ENCODE results near the gene MYZAP.

MYZAP gene

DNA sequence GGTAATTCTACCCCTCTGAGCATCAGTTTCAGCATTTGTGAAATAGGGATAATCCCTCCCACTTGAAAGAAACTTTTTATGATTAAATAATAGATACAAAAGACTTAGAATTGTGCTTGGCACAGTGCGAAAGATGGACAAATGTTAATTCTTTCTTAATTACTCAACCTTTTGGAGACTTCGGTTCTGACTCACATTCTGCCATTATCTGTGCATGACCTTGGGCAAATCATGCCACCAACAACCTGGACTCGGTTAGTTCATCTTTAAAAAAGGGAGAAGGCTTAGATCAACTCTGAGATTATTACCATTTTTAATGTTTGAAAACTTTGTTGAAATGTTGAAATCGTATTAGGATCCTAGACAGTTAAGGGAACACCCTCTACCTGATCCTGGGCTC, 74.2 kb downstream of the MYZAP start:
- DNase-seq, result no peak

DNA sequence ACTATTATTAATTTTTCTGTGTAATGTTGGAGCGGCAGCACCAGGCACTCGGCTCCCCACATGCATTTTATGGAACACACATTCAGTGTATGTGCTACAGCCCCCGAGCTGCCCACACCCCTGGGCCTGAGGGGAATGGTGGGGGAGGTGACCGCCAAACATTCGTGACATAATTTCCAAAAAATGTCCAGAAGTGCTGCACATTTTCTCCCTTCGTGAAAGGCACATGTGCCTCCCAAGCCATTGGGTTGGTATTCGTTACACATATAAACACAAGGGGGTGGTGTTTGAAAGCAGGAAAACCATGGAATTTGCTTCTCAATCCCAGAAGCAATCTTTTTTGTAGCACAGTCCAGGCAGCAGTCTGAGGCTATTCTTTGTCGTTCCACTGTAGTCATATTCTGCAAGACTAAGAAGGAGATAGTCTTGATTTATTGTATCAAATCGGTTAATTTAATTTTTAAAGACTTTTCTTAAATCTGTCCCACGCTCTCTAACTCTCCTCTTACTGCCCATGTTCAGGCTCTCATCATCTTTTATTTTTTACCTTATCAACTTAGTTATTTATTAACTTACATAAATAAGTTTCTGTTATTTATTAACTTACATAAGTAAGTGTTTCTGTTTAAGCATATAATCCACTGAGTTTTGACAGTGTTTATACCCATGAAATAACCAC, 75.6 kb downstream of the MYZAP start:
- DNase-seq, result peak; percentile 19

DNA sequence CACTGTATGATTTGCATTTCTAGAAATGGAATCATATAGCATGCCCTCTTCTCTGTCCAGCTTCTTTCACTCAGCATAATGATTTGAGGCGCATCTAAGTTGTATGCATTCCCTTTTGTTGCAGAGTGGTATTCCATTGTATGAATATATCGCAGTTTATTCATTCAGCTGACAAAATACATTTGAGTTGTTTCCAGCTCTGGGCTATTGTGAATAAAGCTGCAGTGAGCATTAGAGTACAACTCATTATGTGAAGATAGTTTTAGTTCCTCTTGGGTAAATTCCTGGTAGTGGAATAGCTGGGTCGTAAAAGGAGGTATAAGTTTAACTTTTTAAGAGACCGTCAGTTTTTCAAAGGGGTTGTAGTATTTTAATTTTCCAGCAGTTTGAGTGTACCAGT, 76.3 kb downstream of the MYZAP start:
- DNase-seq, result no peak

DNA sequence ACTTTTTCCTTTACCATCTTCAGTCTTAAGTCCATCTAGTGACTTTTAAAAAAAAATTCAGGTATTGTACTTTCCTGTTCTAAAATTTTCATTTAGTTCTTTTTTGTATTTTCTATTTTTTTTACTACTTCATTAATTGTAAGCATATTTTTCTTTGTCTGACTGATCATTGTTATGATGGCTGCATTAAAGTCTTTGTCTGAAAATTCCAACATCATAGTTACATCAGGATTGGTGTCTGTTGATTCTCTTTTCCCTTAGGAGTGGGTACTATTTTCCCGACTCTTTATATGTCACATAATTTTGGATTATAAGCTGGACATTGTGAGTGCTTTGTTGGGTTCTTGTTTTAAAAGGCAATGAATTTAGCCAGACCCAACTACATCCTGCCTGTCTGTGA, 79.9 kb downstream of the MYZAP start:
- DNase-seq, result no peak

DNA sequence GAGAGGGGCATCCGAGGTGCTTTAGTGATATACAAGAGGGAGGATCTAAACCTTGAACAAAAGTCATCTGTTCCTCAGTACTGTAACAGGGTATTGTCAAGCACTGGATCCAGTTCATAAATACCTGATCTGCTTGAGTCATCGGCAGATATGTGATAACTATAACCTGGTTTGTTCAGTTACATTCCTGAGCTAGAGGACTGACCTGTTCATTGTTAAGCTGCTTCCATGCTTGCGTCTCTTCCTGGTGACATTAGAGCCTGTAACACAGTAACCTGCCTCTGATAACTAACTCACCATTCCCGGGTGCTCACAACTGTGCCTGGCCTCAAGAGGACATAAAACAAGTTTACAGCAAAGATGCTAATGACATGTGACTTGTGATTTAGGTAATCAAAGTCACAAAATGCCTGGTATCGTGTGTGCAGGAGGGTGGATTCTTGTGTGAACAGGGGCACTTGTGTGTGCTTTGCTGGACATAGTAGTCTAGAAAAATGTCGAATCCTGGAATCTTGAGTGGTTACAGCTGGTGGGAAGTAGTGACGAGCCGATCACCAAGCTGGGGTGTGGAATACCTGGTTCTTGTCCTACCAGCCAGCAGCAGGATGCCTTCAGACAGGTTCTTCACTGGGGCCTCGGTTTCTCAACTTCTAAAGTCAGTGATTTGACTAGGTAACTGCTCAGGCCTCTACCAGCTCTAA, 83.9 kb downstream of the MYZAP start:
- no peak for DNase-seq

DNA sequence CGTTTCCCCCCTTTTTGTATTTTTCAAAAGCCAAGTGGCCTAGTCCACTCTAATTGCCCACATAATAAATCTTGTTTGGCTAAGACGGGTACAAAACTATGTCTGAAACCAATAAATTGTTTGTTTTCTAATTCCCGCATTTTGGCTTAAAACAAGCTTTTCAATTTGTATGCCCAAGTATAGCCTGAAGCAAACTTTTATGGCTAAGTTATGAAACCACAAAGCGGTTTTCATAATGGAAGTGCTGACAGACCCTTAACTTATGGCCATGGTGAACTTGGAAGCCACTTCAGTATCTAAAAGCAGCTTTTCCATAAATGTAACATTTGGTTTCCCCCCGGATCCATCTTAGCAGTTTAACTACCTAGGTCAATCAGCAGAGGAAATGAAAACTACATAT, 84.9 kb downstream of the MYZAP start:
- DNase-seq, result no peak

DNA sequence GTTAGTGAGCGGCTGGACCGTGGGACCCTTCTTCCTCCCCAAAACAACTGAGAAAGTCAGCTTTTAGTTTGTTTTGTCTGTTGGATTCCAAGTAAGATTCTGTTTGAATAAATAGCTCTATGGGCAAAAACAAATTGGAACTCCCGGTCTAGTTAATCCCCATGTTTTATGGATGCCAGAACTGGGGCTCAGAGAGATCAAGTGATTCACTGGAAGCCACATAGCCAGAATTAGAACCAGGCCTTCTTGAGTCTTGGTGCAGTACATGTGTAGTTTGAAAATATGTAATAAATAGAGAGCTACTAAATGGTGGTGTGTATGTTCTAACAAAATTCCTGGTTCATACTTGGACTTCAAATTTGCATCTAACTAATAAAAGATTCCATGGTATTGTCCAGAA, 85.5 kb downstream of the MYZAP start:
- DNase-seq, result no peak

DNA sequence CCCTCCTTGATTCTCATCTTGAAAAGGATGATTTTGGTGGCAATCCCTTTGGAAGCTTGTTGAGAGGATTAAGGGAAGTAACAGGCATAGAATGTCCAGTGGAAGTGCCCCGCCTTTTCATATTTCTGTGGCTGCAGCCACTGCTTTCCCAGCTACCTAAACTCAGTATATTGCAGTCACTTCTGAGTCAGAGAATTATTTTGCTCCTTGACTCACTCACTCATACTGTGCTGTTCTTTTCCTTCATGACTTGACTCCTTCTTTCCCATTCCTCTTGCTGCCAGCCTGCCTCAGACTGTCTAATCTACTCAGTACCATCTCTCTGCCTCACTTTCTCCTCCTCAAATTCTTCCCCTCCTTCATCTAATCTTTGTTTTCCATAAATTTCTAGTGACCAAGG, 88.3 kb downstream of the MYZAP start:
- no peak for DNase-seq

DNA sequence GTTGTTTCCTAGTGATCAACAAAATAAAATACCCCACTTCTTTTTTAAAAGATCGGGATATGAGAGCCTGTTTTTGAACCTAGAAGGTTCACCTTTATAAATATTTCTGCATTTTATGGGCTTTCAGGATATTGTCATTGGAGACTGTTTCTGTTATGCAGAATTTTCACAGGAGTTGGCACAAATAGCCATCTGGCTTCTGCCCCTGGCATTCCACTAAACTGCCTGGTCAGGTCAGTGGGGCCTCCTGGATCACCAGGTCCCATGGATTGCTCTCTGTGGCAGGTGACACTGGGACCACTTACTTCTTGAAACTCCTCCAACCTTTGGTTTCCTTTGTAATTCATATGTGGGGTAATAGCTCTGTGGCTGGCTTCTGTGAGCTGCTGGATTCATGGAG, 89.3 kb downstream of the MYZAP start:
- no peak for DNase-seq

DNA sequence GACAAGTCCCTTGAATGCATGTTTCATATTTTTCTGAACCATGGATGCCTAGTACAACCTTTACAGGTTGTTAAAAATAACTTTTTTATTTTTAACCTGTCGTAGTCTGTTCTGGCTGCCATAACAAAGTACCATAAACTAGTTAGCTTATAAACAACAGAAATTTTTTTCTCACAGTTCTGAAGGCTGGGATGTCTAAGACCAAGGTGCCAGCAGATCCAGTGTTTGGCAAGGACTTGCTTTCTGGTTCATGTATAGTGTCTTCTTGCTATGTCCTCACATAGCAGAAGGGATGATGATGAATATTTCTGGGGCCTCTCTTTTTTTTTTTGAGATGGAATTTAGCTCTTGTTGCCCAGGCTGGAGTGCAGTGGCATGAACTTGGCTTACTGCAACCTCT, 91.8 kb downstream of the MYZAP start:
- DNase-seq, result no peak

DNA sequence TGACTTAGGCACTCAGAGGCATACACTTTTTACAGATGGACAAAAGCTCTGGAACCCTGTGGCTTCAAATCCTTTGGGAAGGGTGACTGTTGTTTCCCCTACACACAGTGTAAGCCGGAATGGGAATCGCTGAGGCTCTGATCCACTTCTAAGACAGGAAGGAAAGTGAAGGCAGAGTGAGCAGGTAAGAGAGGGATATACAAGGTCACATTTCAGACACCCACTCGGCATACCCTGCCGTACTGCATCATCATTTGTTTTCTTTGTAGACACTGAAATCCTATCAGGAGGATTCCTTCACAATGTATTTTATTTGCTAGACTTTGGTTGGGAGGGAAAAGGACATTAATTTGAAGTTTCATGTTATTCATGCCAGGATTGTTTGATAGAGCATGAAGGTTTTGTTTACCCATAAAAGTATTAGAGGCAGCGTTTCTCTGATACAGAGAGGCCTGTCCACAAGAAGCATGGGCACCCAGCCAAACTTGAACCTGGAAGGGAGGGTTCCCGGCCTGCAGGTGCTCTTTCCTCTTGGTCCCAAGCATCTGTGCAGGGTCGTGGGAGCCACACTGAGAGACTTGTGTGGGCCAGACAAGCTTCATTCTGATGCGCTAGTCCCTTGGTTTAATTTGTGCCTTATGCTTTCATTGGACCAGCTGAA, 92.9 kb downstream of the MYZAP start:
- DNase-seq, result no peak

DNA sequence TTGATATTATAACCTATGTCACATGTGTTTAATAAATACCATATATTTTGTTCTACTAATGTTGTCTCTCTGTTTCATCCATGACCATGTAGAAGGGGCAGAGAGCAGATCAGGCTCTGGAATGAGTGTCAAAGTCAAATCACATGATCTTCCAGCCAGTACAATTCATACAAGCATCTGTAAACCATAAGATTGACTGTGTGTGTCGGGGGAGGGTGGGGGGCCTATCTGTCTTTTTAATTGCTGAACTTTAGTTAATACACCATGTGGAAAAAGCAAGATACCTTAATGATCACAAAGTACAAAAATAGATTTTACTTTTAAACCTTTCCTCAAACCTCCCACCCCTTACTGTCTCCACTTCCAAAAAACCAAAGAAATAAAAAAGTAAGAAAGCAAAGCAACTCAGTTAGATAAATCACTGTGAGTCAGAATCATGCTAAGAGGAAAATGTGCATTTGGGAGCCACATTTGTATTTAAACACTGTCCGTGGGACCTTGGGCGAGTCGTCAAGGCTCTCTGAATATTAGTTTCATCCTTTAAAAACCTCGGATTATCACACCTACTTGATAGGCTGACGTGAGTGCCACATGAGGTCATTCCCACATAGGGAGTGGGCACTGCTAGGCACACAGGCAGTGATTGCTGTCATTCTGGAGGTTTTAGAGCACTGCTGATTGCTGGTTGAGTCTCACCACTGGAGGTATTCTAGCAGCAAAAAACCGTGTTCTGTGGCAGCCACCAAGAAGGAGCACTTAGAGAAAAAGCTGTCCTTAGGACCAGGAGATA, 93.8 kb downstream of the MYZAP start:
- DNase-seq, result no peak

DNA sequence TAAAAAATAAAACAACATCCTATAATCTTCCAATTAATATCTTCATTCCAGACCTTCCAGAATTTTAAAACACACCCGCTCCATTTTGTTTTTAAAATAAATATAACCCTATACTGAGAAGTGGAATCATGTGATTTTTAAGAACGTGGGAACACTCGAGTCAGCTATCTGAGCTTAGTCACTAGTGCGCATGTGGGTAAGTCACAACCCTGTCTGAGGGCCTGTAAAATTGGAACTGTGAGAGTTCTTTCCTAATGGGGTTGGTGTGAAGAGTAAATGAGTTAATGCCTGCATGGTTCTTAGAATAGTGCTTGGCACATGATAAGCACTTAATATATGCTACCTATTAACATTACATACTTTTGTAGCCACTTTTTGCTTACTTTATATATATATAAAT, 95.0 kb downstream of the MYZAP start:
- DNase-seq, result no peak

DNA sequence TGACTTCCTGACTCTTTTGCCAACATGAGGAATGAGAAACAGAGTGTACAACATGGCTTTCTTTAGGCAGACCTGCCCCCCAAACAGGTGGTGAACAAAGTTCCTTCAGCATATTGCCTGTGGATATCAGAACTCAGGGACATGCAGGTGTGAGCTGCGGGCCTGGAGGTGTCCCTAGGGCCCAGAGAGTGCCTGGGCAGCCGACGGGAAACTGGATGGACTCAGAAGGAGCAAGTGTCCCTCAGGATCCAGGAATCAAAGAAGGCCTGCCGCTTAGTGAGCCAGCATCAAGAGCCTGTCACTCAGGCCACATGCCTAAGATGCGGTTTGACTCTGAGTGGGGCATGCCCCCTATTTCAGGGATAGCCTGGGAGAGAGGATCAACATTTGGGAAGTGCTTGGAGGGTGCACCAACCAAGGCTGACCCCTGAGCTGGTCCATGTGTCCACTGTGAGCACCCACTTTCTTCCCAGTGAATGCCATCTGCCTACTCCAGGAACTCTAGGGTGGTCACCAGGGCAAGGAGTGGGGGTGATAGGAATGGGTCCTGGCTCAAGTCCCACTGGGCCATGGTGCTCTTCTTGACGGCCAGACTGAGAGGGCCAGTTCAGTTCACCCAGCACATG, 98.8 kb downstream of the MYZAP start:
- DNase-seq, result no peak

DNA sequence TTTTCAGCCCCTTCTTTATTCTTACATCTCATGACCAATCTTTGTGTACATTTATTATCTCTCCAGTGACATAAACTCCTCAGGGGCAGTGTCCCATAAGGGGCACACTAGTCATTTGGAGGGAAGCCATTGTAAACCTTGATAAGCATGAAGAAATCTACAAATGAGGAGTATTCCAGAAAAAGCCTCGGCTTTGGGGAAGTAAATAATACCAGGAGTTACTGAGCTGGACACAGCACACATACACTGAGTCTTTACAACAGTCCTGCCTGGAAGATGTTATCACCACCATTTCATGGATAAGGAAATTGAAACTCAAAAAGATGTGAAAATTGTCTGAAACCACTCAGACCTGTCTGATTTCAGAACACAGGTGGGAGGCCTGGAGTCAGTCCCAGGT, 99.4 kb downstream of the MYZAP start:
- no peak for DNase-seq

DNA sequence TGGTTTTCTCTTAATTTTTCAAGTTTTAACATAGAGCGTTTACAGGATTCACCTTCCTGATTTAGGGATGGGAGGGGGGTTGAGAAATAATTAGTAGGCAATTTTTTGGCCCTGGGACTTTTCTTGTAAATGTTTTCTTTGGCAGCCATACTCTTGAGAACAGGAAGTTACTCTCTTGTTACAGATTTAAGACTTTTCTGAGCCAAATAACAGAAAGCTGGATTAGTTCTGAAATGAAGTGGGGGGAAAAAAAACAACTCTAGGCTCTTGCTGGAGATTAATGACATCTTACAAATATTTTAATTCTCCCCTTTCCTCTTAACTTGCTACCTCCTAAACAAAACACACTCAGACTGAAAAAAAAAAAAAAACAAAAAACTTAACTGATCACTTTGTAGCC, 101.0 kb downstream of the MYZAP start:
- no peak for DNase-seq

DNA sequence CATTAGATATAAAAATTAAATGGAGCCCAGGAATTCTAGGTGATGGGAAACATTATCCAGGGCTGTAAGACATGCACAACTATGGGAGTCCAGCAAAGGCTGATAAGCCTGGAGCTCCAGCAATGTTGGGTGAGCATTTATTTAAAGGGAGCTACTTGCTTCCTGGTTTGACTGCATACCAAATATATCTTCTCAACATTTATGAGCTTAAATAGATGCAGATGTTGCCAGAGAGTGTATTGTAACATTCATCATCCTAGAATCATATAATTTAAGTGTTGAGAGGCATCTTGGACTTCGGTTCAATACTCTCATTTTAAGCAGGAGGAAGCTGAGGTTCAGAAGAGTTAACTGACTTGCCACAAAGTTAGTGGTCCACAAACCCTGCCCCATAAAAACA, 102.6 kb downstream of the MYZAP start:
- DNase-seq, result no peak

DNA sequence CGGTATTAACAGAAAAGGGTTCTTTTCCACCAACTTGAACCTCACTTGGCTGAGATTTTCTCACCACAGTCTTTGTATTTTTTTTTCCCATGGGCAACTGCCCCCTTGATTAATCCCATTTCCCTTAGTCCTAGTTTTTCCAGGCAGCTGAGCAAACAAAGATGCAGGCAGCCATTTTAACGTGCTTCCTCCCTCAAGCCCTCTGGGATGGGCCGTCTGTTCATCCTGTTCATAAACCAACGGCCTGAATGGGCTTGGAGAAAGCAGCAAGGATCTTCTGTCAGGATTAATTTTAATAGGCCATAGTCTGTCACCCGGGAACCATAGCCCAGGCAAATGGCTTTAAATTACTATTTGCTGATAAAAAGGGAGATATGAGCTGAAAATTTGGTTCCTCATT, 104.4 kb downstream of the MYZAP start:
- no peak for DNase-seq

DNA sequence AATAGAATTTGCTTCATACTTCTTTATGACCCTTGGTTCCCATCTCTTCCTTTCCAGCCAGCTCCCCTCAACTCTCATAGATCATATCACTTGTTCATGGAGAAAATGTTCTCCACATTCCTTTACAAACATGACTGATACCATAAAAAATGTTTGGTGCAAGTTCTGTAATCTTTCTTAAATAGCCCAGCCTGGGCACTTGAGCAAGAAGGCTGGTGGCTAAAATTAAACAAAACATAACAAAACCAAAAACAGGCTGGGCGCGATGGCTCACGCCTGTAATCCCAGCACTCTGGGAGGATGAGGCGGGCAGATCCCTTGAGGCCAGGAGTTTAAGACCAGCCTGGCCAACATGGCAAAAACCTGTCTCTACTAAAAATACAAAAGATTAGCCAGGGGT, 105.9 kb downstream of the MYZAP start:
- DNase-seq, result no peak

DNA sequence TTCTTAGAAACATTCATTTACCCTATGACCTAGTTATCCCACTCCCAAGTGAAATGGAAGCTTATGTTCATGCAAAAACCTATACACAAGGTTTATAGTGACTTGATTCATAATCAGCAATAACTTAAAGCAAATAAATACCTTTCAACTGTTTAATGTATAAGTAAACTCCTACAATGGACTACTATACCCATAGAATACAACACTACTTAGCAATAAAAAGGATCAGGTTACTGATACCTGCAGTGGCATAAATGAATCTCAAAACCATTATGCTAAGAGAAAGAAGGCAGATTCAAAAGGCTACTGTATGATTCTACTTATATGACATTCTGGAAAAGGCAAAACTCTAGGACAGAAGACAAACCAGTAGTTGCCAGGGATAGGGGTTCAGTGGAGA, 106.5 kb downstream of the MYZAP start:
- DNase-seq, result no peak

DNA sequence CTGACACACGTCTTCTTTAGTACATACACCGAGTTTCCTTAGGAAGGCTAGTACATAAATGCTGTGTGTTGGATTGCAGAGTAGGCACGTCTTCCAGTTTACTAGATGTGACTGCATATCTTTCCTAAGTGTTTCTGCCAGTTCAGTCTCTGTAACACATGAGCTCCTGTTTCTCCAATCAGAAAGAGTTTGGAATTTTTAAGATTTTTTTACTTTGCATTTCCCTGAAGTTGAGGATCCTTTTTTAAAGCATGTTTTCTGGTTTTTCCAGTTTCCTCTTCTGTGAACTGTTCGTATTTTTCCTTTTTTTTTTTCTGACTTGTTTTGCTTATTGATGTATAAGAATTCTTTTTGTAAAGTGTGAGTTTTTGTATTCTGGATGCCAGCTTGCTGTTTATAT, 107.3 kb downstream of the MYZAP start:
- DNase-seq, result no peak

DNA sequence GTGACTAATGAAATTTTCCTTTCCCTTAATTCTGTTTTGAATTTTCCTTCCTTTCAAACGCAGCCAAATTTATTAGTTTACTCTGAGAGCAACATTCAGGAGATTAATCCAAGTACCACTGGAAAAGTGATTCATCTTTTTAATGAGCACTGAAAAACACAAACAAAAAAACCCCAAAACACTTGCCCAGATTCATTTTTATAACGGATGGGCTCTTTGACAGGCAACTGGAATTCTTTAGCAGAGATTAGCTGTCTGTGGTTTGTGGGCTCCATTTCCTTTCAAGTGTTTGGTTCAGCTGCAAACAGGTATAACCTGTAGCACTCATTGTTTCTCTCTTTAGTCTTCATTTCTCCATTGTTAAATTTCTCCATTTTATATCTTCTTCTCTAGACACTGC, 111.7 kb downstream of the MYZAP start:
- no peak for DNase-seq

DNA sequence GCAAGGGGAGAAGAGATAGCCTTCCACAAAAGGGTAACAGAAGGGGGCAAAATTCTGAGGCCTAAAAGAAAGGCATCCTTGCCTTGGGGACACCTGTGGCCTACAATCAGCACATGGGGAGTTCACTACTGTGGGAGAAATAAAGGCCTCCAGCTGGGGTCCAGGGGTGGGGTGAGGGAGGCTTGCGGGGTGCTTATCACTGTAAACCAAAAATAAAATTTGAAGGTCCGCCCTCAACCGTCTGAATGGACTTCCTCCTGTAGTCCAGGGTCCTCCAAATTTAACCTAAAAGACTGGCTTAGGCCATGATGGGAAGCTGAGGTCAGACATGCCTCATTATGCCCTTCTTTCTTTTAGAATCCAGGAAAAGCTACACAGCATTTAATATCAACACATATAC, 112.7 kb downstream of the MYZAP start:
- DNase-seq, result no peak
